Measurements from ENCODE around the gene MATN1. TPM values are rescaled to one million over a fixed set of nuclear protein-coding genes. Genes with fewer than 3 reads are reported as not detected.

MATN1 gene
- total RNA-seq, 1 donor from 2014 or later: not detected

DNA sequence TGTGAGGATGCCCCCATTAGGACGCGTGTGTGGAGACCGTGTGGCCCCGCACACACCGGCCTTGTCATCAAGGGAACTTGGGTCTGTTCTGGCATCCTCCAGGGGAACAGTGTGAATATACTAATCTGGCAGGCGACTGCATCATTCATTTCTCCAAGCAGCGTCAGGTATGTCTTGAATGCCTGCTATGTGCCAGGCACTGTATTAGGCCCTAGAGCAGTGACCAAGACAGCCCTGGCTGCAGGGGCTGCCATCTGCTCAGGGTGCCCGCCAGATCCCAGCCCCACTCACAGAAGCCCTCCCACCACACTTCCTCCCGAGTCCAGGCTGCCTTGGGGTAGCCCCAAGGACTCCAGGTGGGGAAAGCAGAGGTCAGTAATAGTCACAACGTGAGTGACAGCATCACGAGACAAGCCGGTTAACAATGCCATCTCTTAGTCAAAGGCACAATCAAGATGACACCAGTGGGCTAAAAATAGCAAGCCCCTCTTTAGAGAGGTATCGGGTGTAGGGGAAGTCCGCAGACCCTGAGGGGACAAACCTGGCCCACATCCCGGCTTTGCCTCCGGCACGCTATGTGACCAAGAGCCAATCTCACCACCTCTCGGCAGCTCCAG is 41.7 kb upstream of the MATN1 start:
- no peak overlapping the region for H3K4me3 ChIP-seq (ENCODE audit: low read depth, low read length)
- TF ChIP-seq, protein P1, sequence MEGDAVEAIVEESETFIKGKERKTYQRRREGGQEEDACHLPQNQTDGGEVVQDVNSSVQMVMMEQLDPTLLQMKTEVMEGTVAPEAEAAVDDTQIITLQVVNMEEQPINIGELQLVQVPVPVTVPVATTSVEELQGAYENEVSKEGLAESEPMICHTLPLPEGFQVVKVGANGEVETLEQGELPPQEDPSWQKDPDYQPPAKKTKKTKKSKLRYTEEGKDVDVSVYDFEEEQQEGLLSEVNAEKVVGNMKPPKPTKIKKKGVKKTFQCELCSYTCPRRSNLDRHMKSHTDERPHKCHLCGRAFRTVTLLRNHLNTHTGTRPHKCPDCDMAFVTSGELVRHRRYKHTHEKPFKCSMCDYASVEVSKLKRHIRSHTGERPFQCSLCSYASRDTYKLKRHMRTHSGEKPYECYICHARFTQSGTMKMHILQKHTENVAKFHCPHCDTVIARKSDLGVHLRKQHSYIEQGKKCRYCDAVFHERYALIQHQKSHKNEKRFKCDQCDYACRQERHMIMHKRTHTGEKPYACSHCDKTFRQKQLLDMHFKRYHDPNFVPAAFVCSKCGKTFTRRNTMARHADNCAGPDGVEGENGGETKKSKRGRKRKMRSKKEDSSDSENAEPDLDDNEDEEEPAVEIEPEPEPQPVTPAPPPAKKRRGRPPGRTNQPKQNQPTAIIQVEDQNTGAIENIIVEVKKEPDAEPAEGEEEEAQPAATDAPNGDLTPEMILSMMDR (conservative IDR thresholded peaks at IDR 0.05; ENCODE audit: low read depth, low read length): no peak
- DNase-seq (ENCODE audit: low read depth): no peak

GRCh38 chr1:30764396-30764795 is 41.0 kb upstream of the MATN1 start:
- TF ChIP-seq, protein P1 (conservative IDR thresholded peaks at IDR 0.05; ENCODE audit: low read depth, low read length): no peak
- no peak for DNase-seq (ENCODE audit: low read depth)
- no peak overlapping the region for H3K4me3 ChIP-seq (ENCODE audit: low read depth, low read length)

- H3K4me3 ChIP-seq (ENCODE audit: low read depth, low read length): no peak overlapping the region
- no peak for DNase-seq (ENCODE audit: low read depth)
- TF ChIP-seq, protein P1 (conservative IDR thresholded peaks at IDR 0.05; ENCODE audit: low read depth, low read length): no peak
These were observed 40.4 kb upstream of the MATN1 start for GRCh38 chr1:30763651-30764248.

- DNase-seq (ENCODE audit: low read depth): no peak
- TF ChIP-seq, protein P1 (conservative IDR thresholded peaks at IDR 0.05; ENCODE audit: low read depth, low read length): no peak
- no peak overlapping the region for H3K4me3 ChIP-seq (ENCODE audit: low read depth, low read length)
These were observed 39.7 kb upstream of the MATN1 start for GRCh38 chr1:30762930-30763650.

- no peak for DNase-seq (ENCODE audit: low read depth)
- TF ChIP-seq, protein P1 (conservative IDR thresholded peaks at IDR 0.05; ENCODE audit: low read depth, low read length): no peak
- H3K4me3 ChIP-seq (ENCODE audit: low read depth, low read length): no peak overlapping the region
These were observed 39.0 kb upstream of the MATN1 start for GRCh38 chr1:30762152-30762929.

DNA sequence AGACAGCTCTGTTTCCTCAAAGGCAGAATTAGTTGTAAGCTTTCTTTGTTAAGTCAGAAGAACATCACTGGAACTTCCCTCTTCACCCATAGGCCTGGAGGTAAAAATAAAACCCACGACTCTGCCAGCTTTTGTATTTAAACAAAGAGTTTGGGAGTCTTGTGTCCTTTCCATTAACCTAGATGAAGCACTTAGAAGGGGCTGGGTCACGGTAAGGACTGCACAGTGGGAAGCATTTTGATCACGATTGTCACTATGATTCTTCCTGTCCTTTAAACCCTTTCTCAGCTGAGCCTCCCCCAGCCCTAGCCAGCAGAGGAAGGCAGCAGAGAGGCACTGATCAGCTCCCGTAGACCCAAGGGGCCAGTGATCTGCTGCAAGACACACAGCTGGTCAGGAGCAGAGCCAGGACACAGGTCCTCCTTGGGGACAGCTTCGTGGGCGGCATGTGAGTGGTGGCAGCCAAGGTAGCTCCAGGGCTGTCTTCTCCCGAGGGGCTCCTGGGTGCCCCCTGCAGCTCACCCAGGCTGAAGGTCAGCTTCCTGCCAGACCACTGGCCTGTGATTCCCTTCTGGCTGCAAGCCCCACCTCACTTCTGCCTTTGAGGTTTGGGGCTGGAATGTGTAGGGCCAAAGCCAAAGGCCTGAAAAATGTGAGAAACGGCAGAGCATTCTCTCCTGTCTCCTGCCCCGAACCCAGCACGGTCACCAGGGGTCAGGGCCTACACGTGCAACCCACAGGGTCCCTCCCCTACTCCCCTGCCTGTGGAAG is 38.2 kb upstream of the MATN1 start:
- DNase-seq (ENCODE audit: low read depth): no peak
- TF ChIP-seq, protein P1 (conservative IDR thresholded peaks at IDR 0.05; ENCODE audit: low read depth, low read length): no peak
- H3K4me3 ChIP-seq (ENCODE audit: low read depth, low read length): no peak overlapping the region

Data from epithelial cell of proximal tubule (primary cell).